Measurements from ENCODE around the gene DCAF10. TPM values are rescaled to one million over a fixed set of nuclear protein-coding genes. Genes with fewer than 3 reads are reported as not detected.

Gene DCAF10
- total and polyA plus RNA-seq, 2 of the 13 experiments (the other 11 are each of a cell fraction or from before 2014, with no cell fraction given), result 9.2 to 20.3 TPM

DNA sequence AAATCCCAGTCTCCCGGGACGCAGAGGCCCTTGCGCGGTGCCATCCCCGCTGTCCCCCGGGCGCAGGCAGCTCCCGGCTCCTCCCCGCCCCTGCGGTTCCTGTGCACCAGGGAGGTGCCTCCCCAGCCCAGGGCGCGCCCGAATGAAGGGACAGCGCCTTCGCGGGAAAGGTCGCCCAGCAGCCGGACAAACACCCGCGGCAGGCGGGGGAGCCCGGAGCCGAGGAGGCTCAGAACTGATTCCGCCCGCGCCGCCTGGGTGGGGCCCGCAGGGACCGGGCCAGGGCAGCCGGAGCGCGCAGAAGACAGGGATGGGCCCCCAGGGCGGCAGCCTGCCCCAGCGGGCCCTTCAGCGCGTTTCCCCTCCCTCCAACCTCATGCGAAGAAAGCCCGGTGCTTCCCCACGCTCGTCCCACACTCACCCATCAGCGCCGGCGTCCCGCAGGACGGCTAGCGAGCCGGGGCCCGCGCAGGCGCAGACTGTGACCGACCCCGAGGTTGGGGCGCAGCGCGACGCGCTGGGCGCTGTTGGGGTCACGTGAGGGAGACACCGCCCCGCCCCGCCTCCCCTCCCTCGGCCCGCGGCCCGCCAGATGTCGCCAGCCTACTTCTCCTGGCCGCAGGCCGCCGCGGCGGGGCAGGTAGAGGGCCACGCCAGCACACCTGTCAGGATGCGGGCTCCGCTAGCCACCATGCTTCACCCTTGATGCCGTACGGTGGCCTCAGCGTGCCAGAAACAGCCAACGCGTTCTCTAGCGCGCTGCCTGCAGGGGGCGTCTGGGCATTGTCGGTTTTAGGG, 103.2 kb downstream of the DCAF10 start, which contains the start of gene SLC25A51 (continued):
- TF ChIP-seq, protein P1, sequence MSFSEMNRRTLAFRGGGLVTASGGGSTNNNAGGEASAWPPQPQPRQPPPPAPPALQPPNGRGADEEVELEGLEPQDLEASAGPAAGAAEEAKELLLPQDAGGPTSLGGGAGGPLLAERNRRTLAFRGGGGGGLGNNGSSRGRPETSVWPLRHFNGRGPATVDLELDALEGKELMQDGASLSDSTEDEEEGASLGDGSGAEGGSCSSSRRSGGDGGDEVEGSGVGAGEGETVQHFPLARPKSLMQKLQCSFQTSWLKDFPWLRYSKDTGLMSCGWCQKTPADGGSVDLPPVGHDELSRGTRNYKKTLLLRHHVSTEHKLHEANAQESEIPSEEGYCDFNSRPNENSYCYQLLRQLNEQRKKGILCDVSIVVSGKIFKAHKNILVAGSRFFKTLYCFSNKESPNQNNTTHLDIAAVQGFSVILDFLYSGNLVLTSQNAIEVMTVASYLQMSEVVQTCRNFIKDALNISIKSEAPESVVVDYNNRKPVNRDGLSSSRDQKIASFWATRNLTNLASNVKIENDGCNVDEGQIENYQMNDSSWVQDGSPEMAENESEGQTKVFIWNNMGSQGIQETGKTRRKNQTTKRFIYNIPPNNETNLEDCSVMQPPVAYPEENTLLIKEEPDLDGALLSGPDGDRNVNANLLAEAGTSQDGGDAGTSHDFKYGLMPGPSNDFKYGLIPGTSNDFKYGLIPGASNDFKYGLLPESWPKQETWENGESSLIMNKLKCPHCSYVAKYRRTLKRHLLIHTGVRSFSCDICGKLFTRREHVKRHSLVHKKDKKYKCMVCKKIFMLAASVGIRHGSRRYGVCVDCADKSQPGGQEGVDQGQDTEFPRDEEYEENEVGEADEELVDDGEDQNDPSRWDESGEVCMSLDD (CRISPR knock-in tag; IDR thresholded peaks at IDR 0.05; ENCODE audit: borderline replicate concordance), result peak; percentile 84; the same call in 1 of the 2 replicates
- TF ChIP-seq JDP2 (CRISPR knock-in tag; IDR thresholded peaks at IDR 0.05; ENCODE audit: borderline replicate concordance), result no peak
- TF ChIP-seq ZNF776 (CRISPR knock-in tag; IDR thresholded peaks at IDR 0.05), result no peak
- TF ChIP-seq ZNF567 (CRISPR knock-in tag; IDR thresholded peaks at IDR 0.05; ENCODE audit: borderline replicate concordance), result peak; percentile 45; the same call in 1 of the 2 replicates
- TF ChIP-seq, protein P2, sequence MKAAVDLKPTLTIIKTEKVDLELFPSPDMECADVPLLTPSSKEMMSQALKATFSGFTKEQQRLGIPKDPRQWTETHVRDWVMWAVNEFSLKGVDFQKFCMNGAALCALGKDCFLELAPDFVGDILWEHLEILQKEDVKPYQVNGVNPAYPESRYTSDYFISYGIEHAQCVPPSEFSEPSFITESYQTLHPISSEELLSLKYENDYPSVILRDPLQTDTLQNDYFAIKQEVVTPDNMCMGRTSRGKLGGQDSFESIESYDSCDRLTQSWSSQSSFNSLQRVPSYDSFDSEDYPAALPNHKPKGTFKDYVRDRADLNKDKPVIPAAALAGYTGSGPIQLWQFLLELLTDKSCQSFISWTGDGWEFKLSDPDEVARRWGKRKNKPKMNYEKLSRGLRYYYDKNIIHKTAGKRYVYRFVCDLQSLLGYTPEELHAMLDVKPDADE (CRISPR knock-in tag; IDR thresholded peaks at IDR 0.05), result 0 out of 2 replicates have a peak, but pooled peaks have one; percentile 42
- TF ChIP-seq SP4 (CRISPR knock-in tag; IDR thresholded peaks at IDR 0.05), result peak; percentile 71
- peak; percentile 73 for TF ChIP-seq SP5 (CRISPR knock-in tag; IDR thresholded peaks at IDR 0.05; ENCODE audit: borderline replicate concordance, low read depth)
- peak; percentile 85; the same call in 1 of the 2 replicates for TF ChIP-seq ZNF747 (CRISPR knock-in tag; IDR thresholded peaks at IDR 0.05; ENCODE audit: borderline replicate concordance)
- peak; percentile 51 for TF ChIP-seq ZFP36 (IDR thresholded peaks at IDR 0.05; ENCODE audit: borderline replicate concordance, low read depth, low read length, partially characterized antibody)
- peak; percentile 85 for TF ChIP-seq ZNF543 (CRISPR knock-in tag; IDR thresholded peaks at IDR 0.05)
- TF ChIP-seq, protein P3, sequence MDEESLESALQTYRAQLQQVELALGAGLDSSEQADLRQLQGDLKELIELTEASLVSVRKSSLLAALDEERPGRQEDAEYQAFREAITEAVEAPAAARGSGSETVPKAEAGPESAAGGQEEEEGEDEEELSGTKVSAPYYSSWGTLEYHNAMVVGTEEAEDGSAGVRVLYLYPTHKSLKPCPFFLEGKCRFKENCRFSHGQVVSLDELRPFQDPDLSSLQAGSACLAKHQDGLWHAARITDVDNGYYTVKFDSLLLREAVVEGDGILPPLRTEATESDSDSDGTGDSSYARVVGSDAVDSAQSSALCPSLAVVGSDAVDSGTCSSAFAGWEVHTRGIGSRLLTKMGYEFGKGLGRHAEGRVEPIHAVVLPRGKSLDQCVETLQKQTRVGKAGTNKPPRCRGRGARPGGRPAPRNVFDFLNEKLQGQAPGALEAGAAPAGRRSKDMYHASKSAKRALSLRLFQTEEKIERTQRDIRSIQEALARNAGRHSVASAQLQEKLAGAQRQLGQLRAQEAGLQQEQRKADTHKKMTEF (CRISPR knock-in tag; IDR thresholded peaks at IDR 0.05), result peak; percentile 97
- TF ChIP-seq RORA (CRISPR knock-in tag; IDR thresholded peaks at IDR 0.05), result no peak
- no peak for TF ChIP-seq SOX6 (IDR thresholded peaks at IDR 0.05)
- TF ChIP-seq SOX6 (CRISPR knock-in tag; IDR thresholded peaks at IDR 0.05), result peak; percentile 78
- peak; percentile 84; the same call in 1 of the 2 replicates for TF ChIP-seq ZNF337 (CRISPR knock-in tag; IDR thresholded peaks at IDR 0.05; ENCODE audit: borderline replicate concordance, low read depth)
- TF ChIP-seq, protein P4, sequence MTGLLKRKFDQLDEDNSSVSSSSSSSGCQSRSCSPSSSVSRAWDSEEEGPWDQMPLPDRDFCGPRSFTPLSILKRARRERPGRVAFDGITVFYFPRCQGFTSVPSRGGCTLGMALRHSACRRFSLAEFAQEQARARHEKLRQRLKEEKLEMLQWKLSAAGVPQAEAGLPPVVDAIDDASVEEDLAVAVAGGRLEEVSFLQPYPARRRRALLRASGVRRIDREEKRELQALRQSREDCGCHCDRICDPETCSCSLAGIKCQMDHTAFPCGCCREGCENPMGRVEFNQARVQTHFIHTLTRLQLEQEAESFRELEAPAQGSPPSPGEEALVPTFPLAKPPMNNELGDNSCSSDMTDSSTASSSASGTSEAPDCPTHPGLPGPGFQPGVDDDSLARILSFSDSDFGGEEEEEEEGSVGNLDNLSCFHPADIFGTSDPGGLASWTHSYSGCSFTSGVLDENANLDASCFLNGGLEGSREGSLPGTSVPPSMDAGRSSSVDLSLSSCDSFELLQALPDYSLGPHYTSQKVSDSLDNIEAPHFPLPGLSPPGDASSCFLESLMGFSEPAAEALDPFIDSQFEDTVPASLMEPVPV (CRISPR knock-in tag; IDR thresholded peaks at IDR 0.05), result peak; percentile 96; the same call in 1 of the 2 replicates
- TF ChIP-seq, protein P5, sequence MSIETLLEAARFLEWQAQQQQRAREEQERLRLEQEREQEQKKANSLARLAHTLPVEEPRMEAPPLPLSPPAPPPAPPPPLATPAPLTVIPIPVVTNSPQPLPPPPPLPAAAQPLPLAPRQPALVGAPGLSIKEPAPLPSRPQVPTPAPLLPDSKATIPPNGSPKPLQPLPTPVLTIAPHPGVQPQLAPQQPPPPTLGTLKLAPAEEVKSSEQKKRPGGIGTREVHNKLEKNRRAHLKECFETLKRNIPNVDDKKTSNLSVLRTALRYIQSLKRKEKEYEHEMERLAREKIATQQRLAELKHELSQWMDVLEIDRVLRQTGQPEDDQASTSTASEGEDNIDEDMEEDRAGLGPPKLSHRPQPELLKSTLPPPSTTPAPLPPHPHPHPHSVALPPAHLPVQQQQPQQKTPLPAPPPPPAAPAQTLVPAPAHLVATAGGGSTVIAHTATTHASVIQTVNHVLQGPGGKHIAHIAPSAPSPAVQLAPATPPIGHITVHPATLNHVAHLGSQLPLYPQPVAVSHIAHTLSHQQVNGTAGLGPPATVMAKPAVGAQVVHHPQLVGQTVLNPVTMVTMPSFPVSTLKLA (IDR thresholded peaks at IDR 0.05), result peak; percentile 54; the same call in 1 of the 2 replicates
- peak; percentile 98 for TF ChIP-seq REPIN1 (CRISPR knock-in tag; IDR thresholded peaks at IDR 0.05; ENCODE audit: borderline replicate concordance, low read depth)
- TF ChIP-seq ZNF772 (CRISPR knock-in tag; IDR thresholded peaks at IDR 0.05), result peak; percentile 93

Measured in HepG2 (cell line).